ENCODE results near the gene RABGAP1L.
"Not testable (repeated sequence)": the region's sequence is repeated elsewhere in the genome, so short reads cannot be mapped to it uniquely, and the experiment has no call there.

RABGAP1L gene

DNA sequence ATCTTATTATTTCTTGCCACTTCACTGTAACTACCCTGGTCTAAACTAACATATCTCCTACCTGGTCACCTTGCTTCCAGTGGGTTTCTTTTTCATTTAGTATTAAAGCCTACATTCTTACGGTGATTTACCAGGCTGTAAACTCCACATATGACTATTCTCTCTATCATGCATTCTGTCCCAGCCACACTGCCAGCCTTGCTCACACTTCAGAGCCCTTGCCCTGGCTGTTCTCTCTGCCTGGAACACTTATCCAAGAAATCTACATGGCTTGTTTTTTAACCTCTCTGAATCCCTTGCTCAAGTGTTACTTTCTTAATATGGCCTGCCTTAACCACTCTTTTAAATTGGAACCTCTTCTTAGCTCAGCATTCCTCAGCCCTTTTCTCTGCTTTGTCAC is 501.2 kb downstream of the RABGAP1L start:
- DNase-seq (ENCODE audit: low read depth in 2 of 2), result no peak

DNA sequence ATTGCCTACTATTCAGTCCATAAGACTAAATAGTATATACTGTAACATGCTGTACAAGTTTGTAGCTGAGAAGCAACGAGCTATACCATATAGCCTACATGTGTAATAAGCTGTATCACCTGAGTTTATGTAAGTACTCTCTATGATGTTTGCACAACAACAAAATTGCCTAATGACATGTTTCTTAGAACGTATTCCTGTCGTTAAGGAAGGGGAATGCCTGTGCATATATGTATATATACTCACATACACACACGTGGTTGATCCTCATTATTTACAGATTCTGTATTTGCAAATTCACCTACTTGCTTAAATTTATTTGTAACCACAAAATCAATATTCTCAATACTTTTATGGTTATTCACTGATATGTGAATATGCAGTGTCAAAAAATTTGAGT is 504.0 kb downstream of the RABGAP1L start:
- no peak for DNase-seq (ENCODE audit: low read depth in 2 of 2)

DNA sequence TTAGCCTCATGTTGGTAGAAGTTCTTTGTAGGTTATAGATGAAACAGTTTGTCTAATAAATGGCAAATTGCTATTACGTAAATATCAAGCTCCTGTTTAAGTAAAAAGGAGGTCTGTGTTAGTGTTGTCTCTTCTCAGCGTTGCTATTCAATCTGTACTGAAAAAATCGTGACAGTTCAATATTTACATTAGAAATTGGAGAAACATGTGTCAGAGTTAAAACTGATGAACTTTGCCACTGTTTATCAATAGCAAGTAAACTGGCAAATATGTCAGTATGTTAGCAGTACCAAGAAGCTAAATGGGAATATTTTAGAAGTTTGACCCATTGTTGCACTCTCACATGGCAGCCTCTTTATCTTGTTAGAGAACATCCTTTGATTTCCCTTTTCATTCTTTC is 506.9 kb downstream of the RABGAP1L start:
- DNase-seq (ENCODE audit: low read depth in 2 of 2), result no peak

DNA sequence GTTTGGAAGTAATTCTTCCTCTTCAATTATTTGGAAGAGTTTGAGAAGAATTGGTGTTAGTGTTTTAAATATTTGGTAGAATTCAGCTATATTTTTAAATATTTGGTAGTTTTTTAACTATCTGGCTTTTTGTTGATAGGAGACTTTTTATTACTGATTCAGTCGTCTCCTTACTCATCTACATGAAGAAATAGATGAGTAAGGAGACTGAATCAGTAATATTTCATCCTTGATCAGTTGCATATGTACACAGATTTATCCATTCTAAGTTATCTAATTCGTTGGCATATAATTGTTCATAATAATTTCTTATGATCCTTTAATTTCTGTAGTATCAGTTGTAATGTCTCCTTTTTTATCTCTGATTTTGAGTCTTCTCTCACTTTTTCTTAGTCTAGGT is 512.5 kb downstream of the RABGAP1L start:
- no peak for DNase-seq (ENCODE audit: low read depth in 2 of 2)

DNA sequence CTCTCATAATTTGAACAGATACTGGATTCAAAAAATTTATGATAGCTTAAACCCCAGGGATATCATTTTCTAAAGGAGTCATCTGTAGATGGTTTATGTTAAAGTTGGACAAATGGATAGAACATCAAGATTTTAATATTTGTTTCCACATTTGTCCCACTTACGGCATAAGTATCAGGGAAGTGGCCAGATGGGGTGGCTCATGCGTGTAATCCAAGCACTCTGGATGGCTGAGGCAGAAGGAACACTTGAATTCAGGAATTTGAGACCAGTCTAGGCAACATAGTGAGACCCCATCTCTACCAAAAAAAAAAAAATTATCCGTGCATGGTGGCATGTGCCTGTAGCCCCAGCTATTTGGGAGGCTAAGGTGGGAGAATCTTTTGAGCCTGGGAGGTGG is 517.5 kb downstream of the RABGAP1L start:
- DNase-seq (ENCODE audit: low read depth in 2 of 2), result no peak

DNA sequence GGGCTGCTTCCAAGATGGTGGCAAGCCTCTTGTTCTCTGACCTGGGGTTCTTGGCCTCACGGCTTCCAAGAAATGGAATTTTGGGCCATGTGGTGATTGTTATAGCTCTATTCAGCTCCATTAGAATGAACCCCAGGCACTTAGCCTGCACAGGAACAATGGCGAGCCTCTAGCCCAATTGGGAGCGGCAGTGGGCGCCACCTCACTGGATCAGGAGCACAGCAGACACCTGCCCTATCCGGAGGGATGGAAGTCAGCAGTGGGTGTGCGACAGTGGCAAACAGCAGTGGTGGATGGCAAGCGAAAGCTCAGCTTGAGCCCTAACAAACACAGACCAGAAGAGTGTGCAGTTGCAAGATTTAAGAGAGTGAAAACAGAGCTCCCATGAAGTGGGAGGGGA is 519.3 kb downstream of the RABGAP1L start:
- DNase-seq (ENCODE audit: low read depth in 2 of 2), result no peak

DNA sequence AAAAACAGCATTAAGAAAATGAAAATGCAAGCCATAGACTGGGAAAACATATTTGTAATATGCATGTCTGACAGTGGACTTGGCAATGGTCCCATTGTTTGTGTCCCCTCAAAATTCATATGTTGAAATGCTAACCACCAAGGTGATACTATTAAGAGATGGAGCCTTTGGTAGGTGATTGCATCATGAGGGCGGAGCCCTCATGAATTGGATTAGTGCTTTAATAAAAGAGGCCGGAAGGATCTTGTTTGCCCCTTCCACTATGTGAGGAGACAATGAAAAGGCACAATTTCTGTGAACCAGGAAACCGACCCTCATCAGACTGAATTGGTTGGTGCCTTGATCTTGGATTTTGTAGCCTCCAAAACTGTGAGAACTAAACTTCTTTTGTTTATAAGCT is 520.8 kb downstream of the RABGAP1L start:
- DNase-seq (ENCODE audit: low read depth in 2 of 2), result no peak

DNA sequence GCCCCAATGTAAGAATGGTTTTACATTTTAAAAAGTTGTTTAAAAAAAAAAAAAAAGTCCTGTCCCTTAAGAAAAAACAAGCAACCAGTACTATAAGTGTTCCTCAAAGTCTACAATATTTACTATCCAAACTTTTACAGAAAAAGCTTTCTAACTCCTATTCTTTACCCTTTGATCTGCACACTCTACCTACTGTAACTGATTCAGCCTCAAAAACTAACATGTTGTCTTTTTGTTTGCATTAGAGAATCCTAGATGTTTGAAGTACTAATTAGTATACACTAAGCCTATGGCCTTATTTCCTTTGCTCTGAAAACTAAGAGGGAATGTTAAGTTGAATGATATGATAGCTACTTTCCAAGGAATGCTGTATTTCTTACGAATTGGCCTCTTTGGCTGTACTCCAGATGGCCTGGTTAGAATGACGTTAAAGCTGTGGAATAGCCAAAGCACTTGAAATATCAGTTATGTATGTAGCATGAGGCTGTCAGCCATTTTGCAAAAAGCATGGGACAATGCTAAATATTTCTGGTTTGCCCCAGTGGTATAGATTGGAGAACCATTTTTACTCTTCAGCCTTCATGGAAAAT is 523.2 kb downstream of the RABGAP1L start:
- no peak for DNase-seq (ENCODE audit: low read depth in 2 of 2)

DNA sequence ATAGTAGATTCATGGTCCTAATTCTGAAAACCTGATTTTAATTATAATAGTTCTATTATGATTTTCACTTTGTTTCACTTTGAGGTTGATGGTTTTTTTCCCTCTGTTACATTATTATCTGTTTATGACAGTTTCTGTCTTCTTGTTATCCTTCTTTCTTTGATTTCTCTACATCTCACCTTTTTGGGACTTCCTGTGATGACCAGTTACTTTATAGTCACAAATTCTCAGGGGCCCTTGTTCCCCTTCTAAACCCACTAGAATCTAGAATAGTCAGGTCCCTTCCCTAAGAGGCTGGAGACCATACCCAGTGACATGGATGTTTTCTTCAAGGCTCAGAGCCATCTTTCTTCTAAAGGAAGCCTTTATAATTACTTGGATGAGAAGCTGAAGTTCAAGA is 526.9 kb downstream of the RABGAP1L start:
- DNase-seq (ENCODE audit: low read depth in 2 of 2), result no peak

DNA sequence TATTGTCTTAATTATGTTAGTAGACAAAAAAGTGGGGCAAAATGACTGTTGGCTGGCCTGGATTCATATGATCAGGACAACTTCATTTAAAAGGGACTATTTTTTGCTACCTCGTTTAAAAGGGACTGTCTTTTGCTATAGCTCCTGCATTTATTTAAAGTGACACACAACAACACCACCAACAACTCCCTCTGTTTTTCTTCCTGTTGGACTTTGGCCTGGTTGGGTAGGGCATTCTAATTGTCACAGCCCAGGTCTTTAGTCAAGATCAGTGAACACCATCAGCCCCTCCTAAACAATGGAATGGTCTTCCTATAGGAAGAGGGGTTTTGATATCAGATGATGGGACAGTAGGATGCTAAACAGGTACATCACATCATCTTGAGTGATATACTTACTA is 530.2 kb downstream of the RABGAP1L start:
- no peak for DNase-seq (ENCODE audit: low read depth in 2 of 2)

DNA sequence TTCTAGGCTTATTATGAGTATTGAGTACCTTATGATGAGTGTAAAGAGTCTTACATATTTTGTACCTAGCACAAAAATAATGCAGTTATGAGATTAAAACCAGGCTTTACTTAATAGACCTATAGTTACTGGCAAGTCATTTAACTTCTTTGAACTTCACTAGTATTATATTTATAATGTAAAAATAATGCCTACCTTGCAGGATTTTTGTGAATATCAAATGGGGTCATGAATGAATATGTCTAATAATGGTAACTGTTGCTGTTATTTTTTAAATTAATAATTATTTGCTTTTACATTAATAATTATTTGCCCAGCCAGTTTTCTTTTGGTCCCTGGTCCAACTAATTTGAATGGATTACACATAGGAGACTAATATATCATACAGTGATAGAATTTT is 530.9 kb downstream of the RABGAP1L start:
- DNase-seq (ENCODE audit: low read depth in 2 of 2), result no peak

DNA sequence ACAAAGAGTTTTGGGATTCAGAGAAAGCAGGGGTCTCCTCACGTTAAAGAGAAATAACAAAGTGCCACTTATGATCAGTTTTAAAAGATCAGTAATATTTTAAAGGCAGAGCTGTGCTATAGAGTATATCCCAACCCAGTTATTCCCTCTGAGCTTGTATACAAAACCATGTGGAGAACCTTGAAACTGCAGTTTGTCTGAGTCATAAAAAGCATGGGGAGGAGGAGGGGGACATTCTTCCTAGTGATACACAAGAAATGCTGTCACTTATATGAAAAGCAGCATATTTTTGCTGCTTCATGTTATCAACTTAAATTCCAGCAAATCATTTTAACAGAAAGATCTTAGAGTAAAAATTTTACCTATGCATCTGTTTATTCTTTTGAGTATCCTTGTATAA is 533.0 kb downstream of the RABGAP1L start:
- DNase-seq (ENCODE audit: low read depth in 2 of 2), result no peak

DNA sequence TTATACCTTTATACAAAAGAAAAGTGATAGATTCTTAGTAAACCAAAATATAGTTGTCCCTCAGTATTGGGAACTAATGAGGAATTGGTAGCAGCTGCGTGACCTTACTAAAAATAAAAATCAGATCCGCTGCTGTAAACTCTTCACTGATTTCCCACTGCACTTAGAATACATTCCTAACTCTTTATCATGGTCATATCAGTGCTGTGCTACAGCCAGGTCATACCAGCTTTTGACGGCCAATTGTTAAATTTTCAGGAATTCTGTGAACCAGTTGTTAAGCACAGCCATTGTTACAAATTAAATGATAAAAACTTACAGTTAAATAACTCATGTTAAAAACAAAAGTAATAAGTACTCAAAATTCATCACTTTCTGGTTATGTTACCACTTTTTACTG is 533.8 kb downstream of the RABGAP1L start:
- DNase-seq (ENCODE audit: low read depth in 2 of 2), result no peak

DNA sequence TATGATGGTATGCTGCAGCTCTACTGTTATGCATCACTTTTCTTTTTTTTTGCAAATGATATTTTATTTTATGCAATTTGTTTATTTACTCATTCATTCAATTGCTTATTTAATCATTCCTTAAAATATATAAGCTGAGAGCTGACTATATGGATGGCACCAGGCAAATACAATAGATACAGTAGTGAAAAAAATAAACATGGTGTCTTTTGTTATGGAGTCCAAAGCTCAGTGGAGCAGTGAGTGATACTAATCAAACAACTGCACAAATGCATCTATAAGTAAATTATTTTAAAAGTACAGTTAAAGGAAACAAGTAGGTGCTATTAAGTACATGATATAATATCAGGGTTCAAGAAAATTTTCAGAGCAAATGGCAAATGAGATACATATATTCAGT is 534.2 kb downstream of the RABGAP1L start:
- DNase-seq (ENCODE audit: low read depth in 2 of 2), result not testable (repeated sequence)

DNA sequence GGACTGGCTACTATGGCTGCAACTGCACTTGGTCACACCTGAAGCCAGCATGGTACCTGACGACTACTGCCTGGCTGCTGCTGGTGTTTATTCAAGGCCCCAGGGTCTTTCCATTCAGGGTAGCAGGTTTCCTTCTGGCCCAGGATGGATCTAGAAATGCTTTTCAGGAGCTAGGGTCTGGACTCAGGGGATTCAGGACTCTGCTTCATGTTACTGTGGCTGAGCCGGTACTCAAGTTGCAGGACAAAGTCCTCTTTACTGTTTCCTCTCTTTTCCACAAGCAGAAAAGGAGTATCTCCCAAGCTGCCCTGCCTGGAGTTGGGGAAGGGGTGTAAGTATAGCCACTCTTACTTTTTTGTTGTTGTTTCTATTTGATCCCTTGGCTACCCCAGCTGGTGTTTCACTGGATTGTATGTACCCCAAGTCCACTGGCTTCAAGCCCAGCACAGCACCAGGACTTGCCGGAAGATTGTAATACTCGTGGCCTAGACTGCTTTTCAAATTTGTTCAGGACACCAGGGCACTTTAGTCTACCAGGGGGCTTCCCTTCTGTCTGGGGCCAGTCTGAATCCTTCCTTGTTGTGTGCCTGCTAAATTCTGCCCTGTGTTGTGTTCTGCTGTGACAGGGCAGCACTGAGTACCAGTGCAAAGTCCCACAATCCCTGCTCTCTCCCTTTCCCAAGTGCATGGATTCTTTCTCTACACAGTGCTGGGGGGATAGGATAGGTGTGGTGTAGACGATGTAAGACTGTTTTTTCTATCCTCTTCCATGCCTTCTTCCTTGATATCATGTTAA is 536.9 kb downstream of the RABGAP1L start:
- DNase-seq (ENCODE audit: low read depth in 2 of 2), result no peak

DNA sequence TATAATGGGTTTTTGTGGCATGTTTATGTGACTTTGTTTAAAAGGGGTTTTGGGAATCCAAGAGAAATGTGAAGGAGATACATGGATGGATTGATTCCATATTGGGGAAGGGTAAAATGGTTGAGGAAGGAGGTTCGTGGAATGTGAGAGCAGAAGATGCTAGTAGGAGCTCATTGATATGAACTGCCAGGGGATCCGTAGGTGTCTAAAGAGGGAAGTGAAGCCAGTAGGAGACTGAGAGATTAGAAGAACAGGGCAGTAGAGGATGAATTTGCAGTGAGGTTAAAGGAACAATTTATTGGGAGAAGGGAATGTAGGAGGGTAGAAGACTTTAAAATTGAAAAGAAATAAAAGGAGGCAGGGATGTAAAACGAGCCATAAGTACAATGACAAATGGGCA is 541.0 kb downstream of the RABGAP1L start:
- no peak for DNase-seq (ENCODE audit: low read depth in 2 of 2)

DNA sequence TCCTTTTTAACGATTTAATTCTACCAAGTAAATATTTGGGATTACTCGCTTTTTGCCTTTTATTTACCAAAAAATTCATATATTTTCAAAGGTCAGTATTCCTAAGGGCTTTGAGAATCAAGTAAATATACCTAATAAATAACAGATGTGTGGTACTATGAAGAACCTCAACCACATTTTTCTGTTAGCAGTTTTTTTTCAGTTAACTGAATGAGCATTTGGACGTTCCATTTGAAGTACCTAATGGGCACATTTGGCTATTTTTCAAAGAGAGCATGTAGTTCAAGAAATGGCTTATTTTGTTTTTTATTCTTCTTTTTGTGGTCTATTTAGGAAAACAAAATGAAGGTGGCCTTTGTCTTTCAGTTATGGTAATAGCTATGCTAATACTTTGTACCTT is 541.5 kb downstream of the RABGAP1L start:
- DNase-seq (ENCODE audit: low read depth in 2 of 2), result no peak

DNA sequence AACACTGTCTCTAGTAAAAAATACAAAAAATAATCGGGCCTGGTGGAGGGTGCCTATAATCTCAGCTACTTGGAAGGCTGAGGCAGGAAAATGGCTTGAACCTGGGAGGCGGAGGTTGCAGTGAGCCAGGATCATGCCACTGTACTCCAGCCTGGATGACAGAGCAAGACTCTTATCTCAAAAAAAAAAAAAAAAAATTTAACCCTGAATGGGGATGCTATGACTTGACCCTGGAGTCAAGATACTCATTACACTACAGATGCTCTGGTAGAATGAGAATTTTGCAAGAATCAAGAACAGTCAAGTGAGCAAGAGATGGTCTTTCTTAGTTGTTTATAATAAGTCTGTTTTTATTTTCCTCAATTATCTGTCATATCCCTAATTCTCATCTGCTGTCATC is 542.2 kb downstream of the RABGAP1L start:
- DNase-seq (ENCODE audit: low read depth in 2 of 2), result no peak

DNA sequence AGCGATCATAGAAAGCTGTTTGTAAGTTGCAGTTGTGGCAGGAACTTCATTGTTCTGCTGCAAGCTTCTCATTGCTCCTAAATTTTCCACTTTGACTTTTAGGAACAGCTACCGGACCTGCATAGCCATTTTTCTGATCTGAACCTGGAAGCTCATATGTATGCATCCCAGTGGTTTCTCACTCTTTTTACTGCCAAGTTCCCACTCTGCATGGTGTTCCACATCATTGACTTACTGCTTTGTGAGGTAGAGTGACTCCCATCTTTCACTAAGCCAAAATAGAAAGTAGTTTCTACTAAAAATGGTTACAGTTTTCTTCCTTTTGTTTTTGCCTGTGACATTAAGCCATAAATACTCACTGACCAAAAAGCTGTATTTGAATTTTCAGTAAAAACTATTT is 542.7 kb downstream of the RABGAP1L start:
- no peak for DNase-seq (ENCODE audit: low read depth in 2 of 2)

DNA sequence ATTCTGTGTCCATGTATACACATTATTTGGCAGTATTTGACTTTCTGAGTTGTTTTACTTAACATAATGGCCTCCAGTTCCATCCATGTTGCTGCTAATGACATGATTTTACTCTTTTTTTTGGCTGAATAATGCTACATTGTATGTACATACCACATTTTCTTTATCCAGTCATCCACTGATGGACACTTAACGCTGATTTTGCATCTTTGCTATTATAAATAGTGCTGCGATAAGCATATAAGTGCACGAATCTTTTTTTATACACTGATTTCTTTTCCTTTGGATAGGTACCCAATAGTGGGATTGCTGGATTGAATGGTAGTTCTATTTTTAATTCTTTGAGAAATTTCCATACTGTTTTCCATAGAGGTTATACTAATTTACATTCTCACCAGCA is 544.0 kb downstream of the RABGAP1L start:
- DNase-seq (ENCODE audit: low read depth in 2 of 2), result no peak

DNA sequence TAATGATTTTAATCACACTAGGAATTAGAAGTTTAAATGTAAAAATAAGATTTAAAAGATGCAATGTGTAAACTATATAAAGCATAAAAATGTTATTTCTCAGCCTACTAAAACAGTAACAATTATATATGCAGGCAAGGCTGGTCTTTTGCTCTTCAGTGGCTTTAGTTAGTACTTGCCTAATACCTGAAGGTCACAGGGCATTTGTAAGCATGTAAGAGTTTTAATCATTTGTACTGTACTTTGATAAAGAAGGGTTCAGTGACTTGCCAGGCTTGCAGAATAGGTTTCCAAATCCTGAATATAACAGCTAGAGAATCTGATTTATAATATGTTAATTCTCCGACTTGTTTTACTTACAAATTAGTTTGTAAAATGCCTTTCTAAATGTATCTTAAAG is 545.0 kb downstream of the RABGAP1L start:
- DNase-seq (ENCODE audit: low read depth in 2 of 2), result no peak

DNA sequence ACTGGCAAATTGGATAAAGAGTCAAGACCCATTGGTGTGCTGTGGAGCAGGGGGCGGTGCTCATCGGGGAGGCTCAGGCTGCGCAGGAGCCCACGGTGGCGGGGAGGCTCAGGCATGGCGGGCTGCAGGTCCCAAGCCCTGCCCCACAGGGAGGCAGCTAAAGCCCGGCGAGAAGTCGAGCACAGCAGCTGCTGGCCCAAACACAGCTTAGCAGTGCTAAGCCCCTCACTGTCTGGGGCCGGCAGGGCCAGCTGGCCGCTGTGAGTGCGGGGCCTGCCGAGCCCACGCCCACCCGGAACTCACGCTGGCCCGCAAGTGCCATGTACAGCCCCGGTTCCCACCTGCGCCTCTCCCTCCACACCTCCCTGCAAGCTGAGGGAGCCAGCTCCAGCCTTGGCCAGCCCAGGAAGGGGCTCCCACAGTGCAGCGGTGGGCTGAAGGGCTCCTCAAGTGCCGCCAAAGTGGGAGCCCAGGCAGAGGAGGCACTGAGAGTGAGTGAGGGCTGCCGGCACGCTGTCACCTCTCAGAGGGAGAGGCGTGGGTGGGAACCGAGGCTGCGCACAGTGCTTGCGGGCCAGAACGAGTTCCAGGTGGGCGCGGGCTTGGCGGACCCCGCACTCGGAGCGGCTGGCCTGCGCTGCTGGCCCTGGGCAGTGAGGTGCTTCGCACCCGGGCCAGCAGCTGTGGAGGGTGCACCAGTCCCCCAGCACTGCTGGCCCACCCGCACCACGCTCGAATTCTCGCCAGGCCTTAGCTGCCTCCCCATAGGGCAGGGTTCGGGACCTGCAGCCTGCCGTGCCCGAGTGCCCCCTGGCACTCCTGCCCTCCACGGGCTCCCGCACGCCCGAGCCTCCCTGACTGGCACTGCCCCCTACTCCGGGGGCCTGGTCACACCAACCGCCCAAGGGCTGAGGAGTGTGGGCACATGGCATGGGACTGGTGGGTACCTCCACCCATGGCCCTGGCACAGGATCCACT is 551.8 kb downstream of the RABGAP1L start:
- DNase-seq (ENCODE audit: low read depth in 2 of 2), result no peak

DNA sequence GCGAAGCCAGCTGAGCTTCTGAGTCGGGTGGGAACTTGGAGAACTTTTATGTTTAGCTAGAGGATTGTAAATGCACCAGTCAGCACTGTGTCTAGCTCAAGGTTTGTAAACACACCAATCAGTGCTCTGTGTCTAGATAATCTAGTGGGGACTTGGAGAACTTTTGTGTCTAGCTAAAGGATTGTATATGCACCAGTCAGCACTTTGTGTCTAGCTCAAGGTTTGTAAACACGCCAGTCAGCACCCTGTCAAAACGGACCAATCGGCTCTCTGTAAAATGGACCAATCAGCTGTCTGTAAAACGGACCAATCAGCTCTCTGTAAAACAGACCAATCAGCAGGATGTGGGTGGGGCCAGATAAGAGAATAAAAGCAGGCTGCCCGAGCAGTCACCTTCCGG is 552.5 kb downstream of the RABGAP1L start:
- DNase-seq (ENCODE audit: low read depth in 2 of 2), result not testable (repeated sequence)

All from activated CD4-positive, alpha-beta T cell treated with anti-CD3 and anti-CD28 coated beads for 24 hours (primary cell).